22Rv1 (cell line): ENCODE results near the gene PLAC9.

Experiments used
- ZFX ChIP-seq: fragments of 450-650 bp; IDR thresholded peaks from 2 replicates; pipeline ENCODE4 v1.6.1; 2017; ENCODE audit warnings: antibody characterized with exemption, borderline replicate concordance
- TF ChIP-seq, protein P1 (sequence below): fragments of 450-650 bp; IDR thresholded peaks from 2 replicates; pipeline ENCODE4 v1.5.1; 2017; ENCODE audit warnings: mild to moderate bottlenecking

GRCh38 chr10:80185578-80186299 is 53.2 kb downstream of the PLAC9 start:
- TF ChIP-seq, protein P1, sequence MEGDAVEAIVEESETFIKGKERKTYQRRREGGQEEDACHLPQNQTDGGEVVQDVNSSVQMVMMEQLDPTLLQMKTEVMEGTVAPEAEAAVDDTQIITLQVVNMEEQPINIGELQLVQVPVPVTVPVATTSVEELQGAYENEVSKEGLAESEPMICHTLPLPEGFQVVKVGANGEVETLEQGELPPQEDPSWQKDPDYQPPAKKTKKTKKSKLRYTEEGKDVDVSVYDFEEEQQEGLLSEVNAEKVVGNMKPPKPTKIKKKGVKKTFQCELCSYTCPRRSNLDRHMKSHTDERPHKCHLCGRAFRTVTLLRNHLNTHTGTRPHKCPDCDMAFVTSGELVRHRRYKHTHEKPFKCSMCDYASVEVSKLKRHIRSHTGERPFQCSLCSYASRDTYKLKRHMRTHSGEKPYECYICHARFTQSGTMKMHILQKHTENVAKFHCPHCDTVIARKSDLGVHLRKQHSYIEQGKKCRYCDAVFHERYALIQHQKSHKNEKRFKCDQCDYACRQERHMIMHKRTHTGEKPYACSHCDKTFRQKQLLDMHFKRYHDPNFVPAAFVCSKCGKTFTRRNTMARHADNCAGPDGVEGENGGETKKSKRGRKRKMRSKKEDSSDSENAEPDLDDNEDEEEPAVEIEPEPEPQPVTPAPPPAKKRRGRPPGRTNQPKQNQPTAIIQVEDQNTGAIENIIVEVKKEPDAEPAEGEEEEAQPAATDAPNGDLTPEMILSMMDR, result no peak
- no peak for TF ChIP-seq ZFX
